ENCODE results near the gene ARHGEF16. TPM values are rescaled to one million over a fixed set of nuclear protein-coding genes. Genes with fewer than 3 reads are reported as not detected.

Gene ARHGEF16
- total RNA-seq, 2 donors from 2014 or later = 17.1 to 22.1 TPM

DNA sequence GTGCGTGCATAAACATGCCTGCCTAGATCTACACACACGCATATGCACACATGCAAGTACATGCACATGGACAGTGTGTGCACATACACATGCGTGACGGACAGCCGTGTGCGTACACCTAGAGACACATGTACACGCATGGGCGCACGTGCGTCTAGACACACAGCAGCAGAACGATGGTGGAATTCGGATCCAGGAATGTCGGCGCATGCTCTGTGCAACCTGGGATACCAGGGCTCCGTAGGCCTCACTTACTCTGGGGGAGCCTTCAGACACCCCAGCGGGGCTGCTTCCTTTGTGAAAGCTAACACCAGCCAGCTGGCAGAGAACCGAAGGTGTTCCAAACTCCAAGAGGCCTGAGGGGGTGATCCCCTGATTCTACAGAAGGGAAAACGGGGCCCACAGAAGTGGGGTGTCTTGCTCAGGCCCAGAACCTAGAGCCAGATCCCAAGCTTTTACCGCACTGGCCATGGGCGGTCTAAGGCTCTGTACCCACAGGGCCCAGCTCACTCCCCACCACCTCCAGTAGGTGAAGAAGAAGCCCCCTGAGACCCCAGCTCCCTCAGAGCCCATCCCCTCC lies 27.4 kb upstream of the ARHGEF16 start:
- no peak overlapping the region for H3K27ac ChIP-seq
- ATAC-seq (no peak), DNase-seq (no peak)
- no peak overlapping the region for H3K4me3 ChIP-seq
- peaks cover 24% of the 10 kb centered on the region for H3K4me1 ChIP-seq
- H3K36me3 ChIP-seq (replicated peaks in 1 of 2; ENCODE audit: insufficient read depth in 1 of 2, low read depth in 2 of 2) = peaks cover 0 to 2% of the 10 kb centered on the region in 2 donors
- H3K27me3 ChIP-seq = no peaks in the 10 kb centered on the region
- intact Hi-C loops (cut with DNase I) = loop anchor here (5.0 kb wide), 1 partner anchor 365 kb away; no protein-coding TSS in a partner anchor
- TF ChIP-seq, protein P1, sequence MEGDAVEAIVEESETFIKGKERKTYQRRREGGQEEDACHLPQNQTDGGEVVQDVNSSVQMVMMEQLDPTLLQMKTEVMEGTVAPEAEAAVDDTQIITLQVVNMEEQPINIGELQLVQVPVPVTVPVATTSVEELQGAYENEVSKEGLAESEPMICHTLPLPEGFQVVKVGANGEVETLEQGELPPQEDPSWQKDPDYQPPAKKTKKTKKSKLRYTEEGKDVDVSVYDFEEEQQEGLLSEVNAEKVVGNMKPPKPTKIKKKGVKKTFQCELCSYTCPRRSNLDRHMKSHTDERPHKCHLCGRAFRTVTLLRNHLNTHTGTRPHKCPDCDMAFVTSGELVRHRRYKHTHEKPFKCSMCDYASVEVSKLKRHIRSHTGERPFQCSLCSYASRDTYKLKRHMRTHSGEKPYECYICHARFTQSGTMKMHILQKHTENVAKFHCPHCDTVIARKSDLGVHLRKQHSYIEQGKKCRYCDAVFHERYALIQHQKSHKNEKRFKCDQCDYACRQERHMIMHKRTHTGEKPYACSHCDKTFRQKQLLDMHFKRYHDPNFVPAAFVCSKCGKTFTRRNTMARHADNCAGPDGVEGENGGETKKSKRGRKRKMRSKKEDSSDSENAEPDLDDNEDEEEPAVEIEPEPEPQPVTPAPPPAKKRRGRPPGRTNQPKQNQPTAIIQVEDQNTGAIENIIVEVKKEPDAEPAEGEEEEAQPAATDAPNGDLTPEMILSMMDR (IDR thresholded peaks at IDR 0.05) = no peak
- no peak for TF ChIP-seq POLR2A (IDR thresholded peaks at IDR 0.05)
- 93 to 94% methylated on average over 16 to 20 of the region's 20 CpGs for WGBS, 2 donors
- no peaks in the 10 kb centered on the region for H3K9me3 ChIP-seq

DNA sequence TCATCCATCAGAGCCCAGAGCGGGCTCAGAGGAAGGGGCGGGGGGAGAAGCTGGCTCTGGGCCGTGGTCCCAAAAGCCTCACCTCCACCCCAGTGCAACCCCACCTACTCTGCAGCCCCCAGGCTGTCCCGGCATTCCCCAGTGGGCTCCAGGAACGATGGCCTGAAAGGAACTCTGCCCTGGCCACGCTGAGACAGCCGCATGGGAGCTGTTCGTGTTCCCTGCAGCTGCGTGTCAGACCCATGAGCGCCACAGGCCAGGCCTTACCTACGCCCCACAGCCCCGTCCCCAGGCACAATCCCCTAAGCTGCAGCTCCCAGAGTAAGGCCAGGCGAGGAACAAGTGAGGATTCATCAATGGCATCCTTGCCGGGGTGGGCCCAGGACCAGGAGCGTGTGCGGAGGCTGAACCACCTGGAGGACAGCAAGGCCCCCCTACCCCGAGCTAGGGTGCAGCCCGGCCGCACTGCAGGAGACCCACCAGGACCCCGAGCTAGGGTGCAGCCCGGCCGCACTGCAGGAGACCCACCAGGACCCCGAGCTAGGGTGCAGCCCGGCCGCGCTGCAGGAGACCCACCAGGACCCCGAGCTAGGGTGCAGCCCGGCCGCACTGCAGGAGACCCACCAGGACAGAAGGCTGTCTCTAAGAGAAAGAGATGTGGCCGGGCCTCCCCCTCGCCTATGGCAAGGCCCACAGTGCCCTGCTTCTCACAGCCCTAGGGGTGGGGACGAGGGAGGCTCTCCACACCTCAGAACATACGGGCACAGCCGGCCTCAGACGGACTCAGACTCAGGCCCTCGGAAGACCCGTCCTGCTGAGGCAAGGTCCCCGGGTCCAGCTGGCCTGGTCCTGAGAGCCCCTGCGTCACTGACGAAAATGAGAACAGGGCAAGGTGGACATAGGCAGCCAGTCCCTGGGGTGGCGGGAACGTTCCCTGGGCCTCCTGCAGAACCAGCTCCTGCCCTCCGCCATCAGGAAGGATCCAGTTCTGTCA lies 26.5 kb upstream of the ARHGEF16 start:
- WGBS, 2 donors = 91 to 93% methylated on average over 12 to 41 of the region's 43 CpGs
- Histone ChIP-seq H3K4me3 (no peak overlapping the region), H3K27me3 (no peaks in the 10 kb centered on the region), H3K4me1 (peaks cover 15% of the 10 kb centered on the region), H3K36me3 (replicated peaks in 1 of 2; ENCODE audit: insufficient read depth in 1 of 2, low read depth in 2 of 2) (peaks cover 0 to 2% of the 10 kb centered on the region in 2 donors), H3K27ac (no peak overlapping the region), H3K9me3 (no peaks in the 10 kb centered on the region)
- DNase-seq = no peak
- intact Hi-C loops (cut with DNase I) = loop anchor here (5.0 kb wide), 1 partner anchor 366 kb away; no protein-coding TSS in a partner anchor
- ATAC-seq = no peak
- TF ChIP-seq, protein P1 (IDR thresholded peaks at IDR 0.05) = no peak
- TF ChIP-seq POLR2A (IDR thresholded peaks at IDR 0.05) = no peak

DNA sequence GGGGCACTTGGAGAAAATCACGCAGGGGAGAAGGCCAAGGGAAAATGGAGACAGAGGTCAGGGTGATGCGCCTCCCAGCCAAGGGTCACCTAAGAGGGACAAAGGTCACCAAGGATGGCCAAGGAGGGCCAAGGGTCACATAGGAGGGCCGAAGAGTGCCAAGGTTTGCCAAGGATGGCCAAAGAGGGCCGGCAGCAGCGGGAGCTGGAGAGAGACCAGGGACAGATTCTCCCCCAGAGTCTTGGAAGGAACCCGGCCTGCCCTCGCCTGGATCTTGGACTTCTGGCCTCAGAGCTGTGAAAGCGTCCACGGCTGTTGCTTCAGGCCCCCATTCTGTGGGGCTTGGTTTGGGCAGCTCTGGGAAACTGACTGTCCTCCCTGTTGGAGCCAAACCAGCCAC lies 25.6 kb upstream of the ARHGEF16 start:
- WGBS, 2 donors = 83 to 90% methylated on average over 9 of the region's 9 CpGs
- intact Hi-C loops (cut with DNase I) = loop anchor here (5.0 kb wide), 1 partner anchor 367 kb away; no protein-coding TSS in a partner anchor
- ATAC-seq (no peak), DNase-seq (no peak)
- peaks cover 8% of the 10 kb centered on the region for H3K4me1 ChIP-seq
- peaks cover 0 to 2% of the 10 kb centered on the region in 2 donors for H3K36me3 ChIP-seq (replicated peaks in 1 of 2; ENCODE audit: insufficient read depth in 1 of 2, low read depth in 2 of 2)
- no peaks in the 10 kb centered on the region for H3K9me3 ChIP-seq
- no peaks in the 10 kb centered on the region for H3K27me3 ChIP-seq
- TF ChIP-seq, protein P1 (IDR thresholded peaks at IDR 0.05) = no peak
- TF ChIP-seq POLR2A (IDR thresholded peaks at IDR 0.05) = no peak
- H3K27ac ChIP-seq = no peak overlapping the region
- no peak overlapping the region for H3K4me3 ChIP-seq

DNA sequence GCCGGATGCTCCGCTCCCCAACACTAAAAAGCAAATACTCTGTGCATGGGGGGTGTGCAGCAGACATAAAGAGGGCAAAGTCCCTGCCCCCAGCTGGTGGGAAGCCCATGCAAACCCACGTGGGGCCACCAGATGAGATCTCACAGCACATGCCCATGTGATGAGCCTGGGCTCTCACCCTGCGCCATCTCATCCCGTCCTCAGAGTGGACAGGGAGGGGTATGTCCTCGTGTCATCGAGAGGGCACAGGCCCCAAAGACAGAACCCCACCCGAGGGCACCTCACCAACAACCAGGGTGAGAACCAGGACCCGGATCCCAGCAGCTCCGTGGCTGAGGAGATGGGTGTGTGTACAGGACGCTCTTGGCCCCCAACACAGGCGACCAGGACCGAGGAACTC lies 25.1 kb upstream of the ARHGEF16 start:
- Histone ChIP-seq H3K27ac (no peak overlapping the region), H3K27me3 (no peaks in the 10 kb centered on the region), H3K9me3 (no peaks in the 10 kb centered on the region), H3K4me1 (peaks cover 6% of the 10 kb centered on the region), H3K4me3 (no peak overlapping the region), H3K36me3 (replicated peaks in 1 of 2; ENCODE audit: insufficient read depth in 1 of 2, low read depth in 2 of 2) (peaks cover 0 to 2% of the 10 kb centered on the region in 2 donors)
- ATAC-seq = no peak
- TF ChIP-seq POLR2A (IDR thresholded peaks at IDR 0.05) = no peak
- TF ChIP-seq, protein P1 (IDR thresholded peaks at IDR 0.05) = no peak
- 84 to 94% methylated on average over 7 to 13 of the region's 13 CpGs for WGBS, 2 donors
- intact Hi-C loops (cut with DNase I) = loop anchor here (5.0 kb wide), 1 partner anchor 367 kb away; no protein-coding TSS in a partner anchor
- DNase-seq = no peak

Measured in body of pancreas (tissue), 4 donors.